GM12874 (cell line): Measurements from ENCODE around the gene RRAGB.

Experiments used
- TF ChIP-seq, protein P1 (sequence below): IDR thresholded peaks from 2 replicates; pipeline ENCODE4 v1.5.1; 2011; ENCODE audit warnings: low read depth, mild to moderate bottlenecking, control low read depth, low read length, moderate library complexity; ENCODE audit not compliant: insufficient read depth

RRAGB gene

DNA sequence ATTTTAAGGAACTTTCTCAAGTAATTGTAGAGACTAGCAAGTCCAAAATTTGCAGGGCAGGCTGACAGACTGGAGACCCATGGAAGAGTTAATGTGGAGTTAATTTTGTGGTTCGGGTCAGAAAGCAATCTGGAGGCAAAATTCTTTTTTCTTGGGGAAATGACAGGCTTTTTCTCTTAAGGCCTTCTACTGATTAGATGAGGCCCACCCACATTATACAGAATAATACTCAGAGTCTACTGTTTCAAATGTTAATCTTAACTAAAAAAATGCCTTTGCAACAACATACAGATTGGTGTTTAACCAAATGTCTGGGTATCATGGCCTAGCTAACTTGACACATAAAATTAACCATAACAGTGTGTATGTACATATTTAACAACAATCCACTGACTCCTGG, 32.7 kb downstream of the RRAGB start:
- TF ChIP-seq, protein P1, sequence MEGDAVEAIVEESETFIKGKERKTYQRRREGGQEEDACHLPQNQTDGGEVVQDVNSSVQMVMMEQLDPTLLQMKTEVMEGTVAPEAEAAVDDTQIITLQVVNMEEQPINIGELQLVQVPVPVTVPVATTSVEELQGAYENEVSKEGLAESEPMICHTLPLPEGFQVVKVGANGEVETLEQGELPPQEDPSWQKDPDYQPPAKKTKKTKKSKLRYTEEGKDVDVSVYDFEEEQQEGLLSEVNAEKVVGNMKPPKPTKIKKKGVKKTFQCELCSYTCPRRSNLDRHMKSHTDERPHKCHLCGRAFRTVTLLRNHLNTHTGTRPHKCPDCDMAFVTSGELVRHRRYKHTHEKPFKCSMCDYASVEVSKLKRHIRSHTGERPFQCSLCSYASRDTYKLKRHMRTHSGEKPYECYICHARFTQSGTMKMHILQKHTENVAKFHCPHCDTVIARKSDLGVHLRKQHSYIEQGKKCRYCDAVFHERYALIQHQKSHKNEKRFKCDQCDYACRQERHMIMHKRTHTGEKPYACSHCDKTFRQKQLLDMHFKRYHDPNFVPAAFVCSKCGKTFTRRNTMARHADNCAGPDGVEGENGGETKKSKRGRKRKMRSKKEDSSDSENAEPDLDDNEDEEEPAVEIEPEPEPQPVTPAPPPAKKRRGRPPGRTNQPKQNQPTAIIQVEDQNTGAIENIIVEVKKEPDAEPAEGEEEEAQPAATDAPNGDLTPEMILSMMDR, result no peak

DNA sequence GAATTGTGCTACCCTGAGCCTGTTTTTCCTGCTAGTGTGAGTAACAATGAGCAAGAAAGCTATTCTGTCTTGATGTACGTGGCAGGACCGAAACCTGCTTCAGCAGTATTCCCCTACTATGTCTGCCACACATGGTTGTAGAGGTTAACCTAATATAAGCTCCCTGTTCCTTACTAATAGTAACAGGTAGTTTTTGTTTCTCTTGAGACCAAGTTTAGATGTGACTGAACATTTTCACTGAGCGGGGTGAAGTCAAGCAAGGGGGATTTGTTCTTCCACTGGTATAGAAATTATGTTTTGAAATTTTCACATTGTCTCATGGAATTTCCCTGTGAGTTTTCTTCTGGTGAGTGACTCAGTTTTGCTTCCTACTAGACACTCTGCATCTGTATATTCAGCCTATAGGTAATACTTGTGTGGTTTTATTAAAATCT, 37.3 kb downstream of the RRAGB start:
- TF ChIP-seq, protein P1, result no peak

DNA sequence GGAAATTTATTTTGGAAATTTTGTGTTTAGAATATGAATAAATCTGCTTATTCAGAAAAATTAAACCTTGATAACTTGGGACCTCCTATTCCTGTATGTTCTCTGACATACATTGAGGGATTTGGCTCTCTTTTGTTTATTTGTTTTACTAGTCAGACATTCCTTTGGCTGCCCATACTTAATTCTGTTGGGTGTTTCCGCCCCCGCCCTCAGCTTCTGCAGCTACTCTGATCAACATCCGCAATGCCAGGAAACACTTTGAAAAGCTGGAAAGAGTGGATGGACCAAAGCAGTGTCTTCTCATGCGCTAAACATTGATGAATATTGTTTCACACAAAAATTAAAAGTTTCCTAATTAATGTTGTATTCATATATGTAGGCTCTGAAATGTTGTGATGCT, 40.5 kb downstream of the RRAGB start:
- TF ChIP-seq, protein P1, result no peak

DNA sequence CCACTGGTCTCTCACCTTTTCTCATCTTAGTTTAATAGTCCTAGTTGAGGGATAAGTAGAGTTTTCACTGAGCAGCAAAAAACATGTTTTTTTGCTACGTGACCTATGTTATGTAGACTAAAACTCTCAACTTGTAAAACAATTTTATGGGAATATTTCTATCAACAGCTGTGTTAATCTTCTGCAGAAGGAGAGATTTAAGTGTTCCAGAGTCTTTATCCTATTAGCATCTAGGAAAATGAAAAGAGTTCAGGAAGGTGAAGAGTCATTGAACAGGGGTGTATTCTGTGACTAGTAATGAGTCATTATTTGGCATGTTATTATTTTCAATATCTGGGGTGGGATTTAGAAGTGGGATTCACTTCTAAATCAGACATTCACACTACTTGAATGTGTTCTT, 41.9 kb downstream of the RRAGB start:
- TF ChIP-seq, protein P1, result no peak

DNA sequence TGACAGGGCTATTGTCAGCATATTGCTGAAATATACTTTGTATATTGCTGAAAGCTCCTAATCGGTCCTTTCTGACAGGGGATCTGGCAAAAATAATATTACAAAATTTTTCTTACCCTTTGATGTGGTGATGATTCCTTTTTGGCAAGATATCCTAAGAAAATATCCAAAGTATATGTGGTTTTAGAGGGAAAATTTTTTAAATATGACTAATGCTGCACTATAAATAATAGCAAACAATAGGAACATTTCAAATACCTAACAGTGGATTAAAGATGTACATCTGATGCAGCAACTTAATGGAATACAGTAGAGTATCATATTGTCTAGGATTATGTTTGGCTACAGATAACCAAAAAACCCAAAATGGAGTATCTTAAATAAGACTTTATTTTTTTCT, 49.6 kb downstream of the RRAGB start:
- TF ChIP-seq, protein P1, result no peak

DNA sequence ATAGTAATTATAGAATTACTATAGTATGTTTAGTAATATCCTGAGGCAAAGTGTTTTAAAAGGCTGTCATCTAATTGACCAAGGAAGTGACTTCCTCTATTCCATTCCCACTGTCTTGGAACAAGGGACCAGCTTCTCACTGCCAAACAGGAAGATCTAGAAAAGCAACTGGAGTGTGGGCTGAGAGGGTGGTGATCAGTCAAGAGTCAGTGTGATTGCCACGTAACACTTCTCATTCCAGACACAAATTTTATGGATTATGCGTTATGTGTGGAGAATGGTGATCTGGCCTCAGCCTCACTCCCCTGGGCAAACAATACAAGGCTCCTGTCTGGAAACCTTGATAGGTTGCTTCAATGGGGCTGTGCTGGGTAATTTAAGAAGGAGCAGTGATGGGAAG, 60.0 kb downstream of the RRAGB start:
- TF ChIP-seq, protein P1, result no peak

DNA sequence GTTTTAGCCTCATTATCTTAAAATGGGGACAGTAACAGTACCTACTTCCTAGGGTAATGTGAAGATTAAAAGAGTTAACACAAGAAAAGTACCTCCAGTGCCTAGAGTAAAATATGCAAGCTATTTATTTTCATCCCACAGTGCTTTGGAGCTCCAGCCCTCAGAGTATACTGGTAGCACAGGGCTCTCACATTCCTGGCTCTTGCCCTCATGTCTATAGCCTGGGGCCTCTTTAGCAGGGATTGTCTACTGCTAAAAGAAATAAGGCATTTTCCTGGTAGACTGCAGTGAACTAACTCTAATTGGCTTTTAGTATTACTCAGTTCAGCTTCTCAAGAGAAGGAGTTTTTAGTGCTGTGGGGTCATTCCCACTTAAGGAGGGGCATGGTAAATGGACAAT, 60.8 kb downstream of the RRAGB start:
- TF ChIP-seq, protein P1, result no peak

DNA sequence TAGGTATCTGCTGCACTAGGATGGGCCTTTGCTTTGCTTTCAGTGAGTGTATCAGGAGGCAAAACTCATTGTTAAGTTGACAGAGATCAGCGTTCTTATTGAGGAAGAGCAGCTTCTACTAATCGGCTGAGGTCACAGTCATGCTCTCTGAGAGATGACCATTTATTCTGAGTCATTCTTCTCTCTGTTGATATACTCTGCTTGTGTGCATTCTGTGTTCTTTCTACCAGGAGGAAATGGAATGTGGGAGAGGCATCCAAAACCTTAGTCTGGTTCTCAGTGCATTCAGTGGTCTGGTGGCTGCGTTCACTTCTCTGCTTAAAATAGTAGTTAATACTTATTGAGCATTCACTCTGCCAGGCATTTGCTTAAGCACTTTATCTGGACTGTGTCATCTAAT, 66.2 kb downstream of the RRAGB start:
- TF ChIP-seq, protein P1, result no peak
